Left lobe of liver (tissue), 2 donors: Measurements from ENCODE around the gene ABTB2. TPM values are rescaled to one million over a fixed set of nuclear protein-coding genes. Genes with fewer than 3 reads are reported as not detected.
A peak's percentile ranks its signal among the peaks of the same experiment; 100 is the strongest.
"Not testable (repeated sequence)": the region's sequence is repeated elsewhere in the genome, so short reads cannot be mapped to it uniquely, and the experiment has no call there.

Source experiments
- ATAC-seq: fragments of 200-7000 bp; cut with Tn5 transposase; one replicate; pipeline ENCODE4 v1.9.1; 2020; ENCODE audit warnings: mild to moderate bottlenecking, moderate library complexity
- DNase-seq: peaks from one replicate; pipeline ENCODE4 v3.0.0-alpha.2; 2020; ENCODE audit warnings: low spot score
- total RNA-seq: library from RNA; stranded (reverse); gene quantifications from one replicate; pipeline ENCODE4 v1.2.1, GENCODE V29; 2021
- donor health status: DM: no; HTN: no; CAD: no; lungs with moderate emphysema.
- donor health status: DM: no; HTN: yes; CAD: no.

The ABTB2 gene
- total RNA-seq, 1 donor from 2014 or later, result 11.4 TPM

DNA sequence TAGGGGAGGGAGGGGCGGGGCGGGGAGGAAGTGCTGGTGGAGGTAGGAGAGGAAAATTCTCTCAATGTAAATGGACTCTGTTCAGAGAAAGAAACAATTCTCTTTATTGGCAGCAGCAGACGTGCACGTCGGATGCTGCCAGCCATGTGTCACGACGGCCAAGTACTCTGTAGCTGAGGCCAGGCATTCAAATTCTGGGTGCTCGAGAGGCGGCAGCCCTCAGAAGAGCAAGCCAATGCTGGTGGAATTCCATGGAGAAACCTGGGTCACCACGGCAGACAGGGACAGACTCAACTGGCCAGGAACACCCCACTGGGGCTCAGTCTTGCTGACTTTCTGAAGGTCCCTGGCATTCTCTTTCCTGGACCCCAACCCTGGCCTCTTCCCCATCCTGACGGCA, 90.8 kb downstream of the ABTB2 start:
- peak; percentile 57 for DNase-seq
- ATAC-seq, result peak; percentile 53

- no peak for DNase-seq
- no peak for ATAC-seq
Observed at GRCh38 chr11:34266090-34266912, 91.5 kb downstream of the ABTB2 start.

DNA sequence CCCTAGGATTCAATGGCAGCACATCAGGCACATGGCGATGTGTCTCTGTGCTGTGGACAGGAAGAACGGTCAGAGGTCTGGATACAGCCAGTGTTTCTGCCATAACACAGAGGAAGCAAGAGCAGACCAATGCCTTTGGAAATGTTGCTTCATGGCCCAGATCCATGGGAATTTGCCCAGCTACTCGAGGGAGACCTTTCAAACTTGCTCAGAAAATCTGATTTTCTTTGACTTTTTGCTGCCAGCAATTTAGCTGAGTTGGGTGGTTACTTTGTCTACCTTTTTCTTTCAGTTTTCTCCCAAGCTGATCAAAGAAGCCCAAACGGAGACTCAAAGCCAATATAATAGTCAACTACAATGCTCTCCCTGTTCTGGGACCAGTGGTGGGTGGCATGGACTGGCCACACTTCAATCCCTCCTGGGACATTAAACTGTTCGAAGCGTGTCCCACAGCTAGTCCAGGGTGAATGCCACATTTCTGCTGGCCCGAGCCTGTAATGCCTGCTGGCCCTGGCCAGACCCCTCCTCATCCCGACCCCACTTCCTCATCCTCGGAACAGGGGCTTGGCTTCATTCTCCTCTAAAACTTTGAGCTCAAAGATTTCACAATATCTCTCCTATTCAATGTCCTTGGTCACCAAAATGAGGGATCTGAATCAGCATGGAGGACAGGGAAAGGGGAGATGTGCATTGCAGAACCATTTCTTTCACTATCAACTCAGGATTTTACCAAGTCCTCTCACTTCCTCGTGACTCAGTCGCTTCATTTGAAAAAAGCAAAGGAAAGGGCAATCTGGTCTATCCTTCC, 93.3 kb downstream of the ABTB2 start:
- ATAC-seq (no peak), DNase-seq (no peak)

DNA sequence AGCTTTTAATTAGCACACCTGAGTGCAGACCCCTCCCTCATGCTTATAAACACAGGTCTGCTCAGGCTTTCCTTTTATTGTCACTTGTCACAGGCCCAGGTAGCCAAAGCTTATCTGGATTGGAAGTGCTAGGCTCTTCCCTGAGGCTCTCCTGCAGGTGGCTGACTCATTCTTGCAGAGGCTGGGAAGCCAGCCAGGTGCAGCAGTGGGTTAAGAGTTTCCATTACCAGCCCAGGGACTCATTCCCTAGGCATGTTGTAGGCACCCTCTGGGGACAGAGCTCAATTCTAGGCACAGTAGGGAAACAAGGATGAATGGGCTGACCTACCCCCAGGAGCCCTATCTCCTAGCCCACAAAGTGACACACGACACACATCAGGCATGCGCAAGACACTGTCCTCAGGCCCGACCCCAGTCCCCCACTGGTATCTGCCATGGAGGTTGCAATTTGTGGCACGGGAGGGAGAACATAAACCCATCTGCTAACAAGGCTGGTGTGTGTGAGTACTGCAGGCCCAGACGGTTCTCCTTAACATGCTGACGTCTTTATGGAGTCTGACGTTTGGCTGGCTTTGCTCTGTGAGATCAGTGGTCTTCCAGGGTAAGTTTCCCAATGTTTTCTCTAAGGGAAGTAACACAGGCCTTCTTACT, 94.2 kb downstream of the ABTB2 start:
- peak; percentile 76 for DNase-seq

GRCh38 chr11:34262531-34263081, 95.2 kb downstream of the ABTB2 start:
- DNase-seq (peak; percentile 65), ATAC-seq (peak; percentile 77)

More for the DNA sequence above, 94.2 kb downstream of the ABTB2 start:
- peak; percentile 80 for ATAC-seq

- ATAC-seq, result no peak
- DNase-seq, result no peak
Observed at GRCh38 chr11:34261820-34262219, 96.0 kb downstream of the ABTB2 start.

DNA sequence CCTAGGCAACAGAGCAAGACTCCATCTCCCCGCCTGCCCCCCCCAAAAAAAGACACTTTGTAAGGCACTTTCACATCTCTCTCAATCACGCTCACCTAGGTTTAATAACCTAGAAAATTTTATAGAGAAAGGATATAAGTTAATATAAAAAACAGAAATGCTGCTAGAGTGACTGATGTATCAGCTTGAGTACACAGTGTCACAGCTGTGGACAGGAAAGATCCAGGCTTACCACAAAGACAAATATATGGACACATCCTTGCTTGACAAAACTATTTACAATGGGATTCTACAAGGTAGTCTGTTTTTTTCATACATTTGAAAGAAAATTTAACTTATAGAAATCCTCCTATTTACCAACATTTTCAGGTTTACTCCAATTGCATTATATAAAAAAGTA, 96.7 kb downstream of the ABTB2 start:
- DNase-seq (no peak), ATAC-seq (no peak)

DNA sequence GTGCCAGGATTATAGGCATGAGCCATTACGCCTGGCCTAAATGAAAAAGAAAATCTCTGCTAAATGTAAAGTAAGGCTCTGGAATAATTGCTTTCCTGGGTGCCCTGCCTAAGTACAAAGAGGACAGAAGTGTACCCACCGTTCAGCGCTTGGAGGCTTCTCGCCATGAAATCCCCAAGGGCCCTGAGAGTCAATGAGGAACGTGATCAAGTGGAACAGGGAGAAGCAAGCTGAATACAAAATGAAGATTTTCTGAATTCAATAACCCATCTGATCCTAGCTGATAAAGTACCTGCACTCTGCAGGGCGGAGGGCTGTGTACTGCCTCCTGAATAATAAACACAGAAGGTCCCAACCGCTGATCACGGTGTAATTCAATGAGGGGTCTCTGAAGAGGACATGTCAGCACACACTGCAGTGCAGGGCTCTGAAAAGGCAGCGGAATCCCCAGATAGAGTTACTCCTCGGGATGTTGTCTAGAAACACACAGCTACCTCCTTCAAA, 97.7 kb downstream of the ABTB2 start:
- ATAC-seq (no peak), DNase-seq (no peak)

- ATAC-seq (no peak), DNase-seq (no peak)
Observed at GRCh38 chr11:34259087-34259486, 98.7 kb downstream of the ABTB2 start.

DNA sequence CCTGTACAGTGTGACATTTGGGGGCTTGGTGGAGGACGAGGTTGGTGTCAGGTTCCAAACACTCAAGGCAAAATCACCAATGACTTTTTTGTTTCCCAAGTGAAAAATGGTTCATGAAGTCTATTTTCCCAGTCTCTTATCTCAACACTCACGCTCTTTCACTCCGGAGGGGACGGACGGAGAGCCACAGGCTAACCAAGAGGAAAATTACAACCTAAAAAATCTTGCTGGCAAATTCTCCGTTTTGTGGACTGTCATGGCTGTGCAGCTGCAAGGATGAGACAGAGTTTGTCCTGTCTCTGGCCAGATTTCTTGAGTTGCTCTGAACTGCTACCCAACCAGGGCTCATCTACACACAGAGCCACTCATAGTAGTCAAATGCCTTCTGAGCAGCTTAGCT, 101.2 kb downstream of the ABTB2 start:
- no peak for ATAC-seq

GRCh38 chr11:34256150-34256549, 101.7 kb downstream of the ABTB2 start:
- ATAC-seq, result no peak
- no peak for DNase-seq

More for the DNA sequence above, 101.2 kb downstream of the ABTB2 start:
- DNase-seq, result no peak

DNA sequence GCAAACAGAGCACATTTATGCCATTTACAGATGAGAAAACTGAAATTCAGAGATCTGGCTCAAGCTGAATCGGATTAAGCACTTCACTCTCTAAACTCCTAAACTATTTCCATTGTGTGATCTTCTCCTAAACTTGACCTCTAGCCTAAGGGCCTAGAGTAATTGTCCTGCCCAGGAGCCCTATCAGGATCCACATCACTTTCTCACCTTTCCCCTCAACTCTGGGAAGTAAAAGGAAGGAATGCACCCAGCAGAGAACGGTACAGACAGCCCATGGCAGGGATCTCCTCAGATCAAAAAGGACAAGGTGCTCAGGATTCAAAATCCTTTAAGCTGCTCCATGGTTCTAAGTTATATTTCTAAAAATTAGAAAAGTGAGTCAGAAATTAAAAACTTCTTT, 102.7 kb downstream of the ABTB2 start:
- ATAC-seq, result no peak
- DNase-seq, result no peak

DNA sequence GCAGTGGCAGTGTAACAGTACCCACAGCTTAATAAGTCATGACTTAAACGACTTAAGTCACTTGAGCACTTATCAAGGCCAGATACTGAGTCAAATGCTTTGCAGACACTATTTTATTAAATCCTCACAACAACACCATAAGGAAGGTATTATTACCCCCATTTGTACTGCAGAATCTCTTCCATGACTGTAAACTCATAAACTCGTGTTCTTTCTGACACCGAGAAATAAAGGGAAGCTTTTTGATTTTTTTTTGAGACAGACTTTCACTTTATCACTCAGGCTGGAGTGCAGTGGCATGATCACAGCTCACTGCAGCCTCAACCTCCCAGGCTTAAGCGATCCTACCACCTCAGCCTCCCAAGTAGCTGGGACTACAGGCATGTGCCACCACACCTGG, 103.8 kb downstream of the ABTB2 start:
- DNase-seq (no peak), ATAC-seq (no peak)

GRCh38 chr11:34252651-34253050, 105.2 kb downstream of the ABTB2 start:
- DNase-seq (no peak), ATAC-seq (no peak)

GRCh38 chr11:34252015-34252414, 105.8 kb downstream of the ABTB2 start:
- DNase-seq, result no peak

DNA sequence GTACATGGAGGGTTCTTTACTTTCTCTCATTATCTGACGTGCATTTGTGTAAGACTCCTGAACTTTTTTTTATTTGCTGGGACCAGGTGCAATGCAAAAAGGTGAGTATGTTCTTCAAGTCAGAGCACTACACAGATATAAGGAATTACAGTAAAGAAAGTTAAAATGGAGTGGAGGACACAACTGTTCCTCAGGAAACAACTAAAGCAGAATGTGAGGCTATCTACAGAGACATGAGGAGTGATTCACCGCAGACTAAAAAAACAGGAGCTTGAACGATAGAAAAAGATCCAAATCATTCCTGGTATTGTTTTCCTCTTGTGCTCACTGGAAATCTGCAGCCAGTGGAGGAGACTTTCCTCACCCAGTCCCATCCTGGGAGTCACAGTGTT, 106.2 kb downstream of the ABTB2 start:
- no peak for DNase-seq
- no peak for ATAC-seq

More at GRCh38 chr11:34252015-34252414, 105.8 kb downstream of the ABTB2 start:
- ATAC-seq, result no peak

DNA sequence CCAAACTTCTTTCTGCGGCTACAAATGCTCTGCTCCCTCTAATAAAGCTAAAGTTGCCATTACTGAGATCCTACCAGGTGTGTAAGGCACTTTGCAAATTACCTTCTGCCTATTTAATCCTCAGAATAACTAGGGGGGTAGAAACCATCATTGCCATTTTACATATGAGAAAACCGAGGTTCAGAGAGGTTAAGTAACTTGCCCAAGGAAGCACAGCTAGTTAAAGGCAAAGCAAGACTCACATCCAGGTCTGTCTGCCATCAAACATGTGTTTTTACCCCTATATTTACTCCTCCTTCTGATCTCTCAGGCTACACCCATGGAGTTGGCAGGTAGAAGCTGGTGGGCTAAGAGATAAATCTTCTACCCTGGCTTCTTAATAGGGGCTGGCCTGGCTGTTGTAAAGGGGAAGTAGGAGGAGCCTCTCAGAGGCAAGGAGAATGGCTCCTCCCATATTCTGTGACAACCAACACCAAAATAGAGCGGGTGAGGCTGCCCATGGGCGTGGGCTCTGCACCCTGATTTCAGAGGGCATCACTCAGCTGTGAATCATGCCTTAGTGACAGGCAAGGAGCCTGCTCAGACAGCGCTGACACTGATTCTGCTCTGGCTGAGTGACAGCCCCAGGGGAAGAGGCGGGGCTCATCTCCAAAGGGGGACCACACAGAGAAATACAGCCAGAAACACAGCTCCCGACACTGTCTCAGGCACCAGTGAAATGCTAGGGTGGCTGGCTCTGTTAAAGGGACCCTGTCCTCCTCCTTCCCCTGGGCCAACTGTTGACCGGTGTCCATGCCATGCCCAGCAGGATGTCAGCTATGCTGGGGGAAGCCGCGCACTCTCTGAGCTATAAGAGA, 106.8 kb downstream of the ABTB2 start:
- peak; percentile 59 for ATAC-seq
- no peak for DNase-seq

DNA sequence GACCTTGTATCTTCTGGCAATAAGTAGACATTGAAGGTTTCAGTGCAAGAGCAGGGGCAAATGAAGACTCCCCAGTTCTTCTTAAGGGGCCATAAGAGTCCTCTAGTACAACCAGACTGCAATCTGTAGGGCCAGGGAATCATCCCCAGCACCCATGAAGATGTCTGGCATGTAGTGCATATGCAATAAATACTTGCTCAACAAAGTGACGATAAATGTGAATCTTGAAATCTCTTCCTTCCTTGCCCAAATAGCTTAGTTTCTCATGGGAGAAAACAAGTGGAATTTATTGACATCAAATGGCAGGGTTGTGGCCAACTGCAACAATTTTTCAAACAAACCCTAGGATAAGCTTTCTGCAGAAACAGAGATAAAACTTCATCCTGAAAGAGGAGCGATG, 107.6 kb downstream of the ABTB2 start:
- DNase-seq, result no peak
- ATAC-seq, result no peak

GRCh38 chr11:34249439-34249838, 108.4 kb downstream of the ABTB2 start:
- DNase-seq (no peak), ATAC-seq (peak; percentile 12)

DNA sequence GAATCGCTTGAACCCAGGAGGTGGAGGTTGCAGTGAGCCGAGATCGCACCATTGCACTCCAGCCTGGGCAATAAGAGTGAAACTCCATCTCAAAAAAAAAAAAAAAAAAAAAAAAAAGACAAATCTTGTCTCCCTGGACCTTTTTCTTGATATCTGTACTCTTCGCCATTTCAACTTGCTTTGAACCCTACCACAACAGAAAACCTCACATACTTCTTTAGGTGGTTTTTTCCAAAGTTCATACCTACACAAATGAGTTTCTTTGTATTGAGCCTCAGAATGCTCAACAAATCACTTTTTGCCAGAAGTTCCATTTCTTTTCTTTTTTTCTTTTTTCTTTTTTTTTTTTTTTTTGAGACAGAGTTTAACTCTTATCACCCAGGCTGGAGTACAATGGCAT, 111.3 kb downstream of the ABTB2 start:
- not testable (repeated sequence) for ATAC-seq, DNase-seq
